NCI-H128 (cell line): Measurements from ENCODE around the gene HSBP1.

Experiments used
- DNase-seq: peaks from one replicate; lab custom pipeline; 2025; ENCODE audit not compliant: unreplicated experiment; lab: John Stamatoyannopoulos, UW

Gene HSBP1

DNA sequence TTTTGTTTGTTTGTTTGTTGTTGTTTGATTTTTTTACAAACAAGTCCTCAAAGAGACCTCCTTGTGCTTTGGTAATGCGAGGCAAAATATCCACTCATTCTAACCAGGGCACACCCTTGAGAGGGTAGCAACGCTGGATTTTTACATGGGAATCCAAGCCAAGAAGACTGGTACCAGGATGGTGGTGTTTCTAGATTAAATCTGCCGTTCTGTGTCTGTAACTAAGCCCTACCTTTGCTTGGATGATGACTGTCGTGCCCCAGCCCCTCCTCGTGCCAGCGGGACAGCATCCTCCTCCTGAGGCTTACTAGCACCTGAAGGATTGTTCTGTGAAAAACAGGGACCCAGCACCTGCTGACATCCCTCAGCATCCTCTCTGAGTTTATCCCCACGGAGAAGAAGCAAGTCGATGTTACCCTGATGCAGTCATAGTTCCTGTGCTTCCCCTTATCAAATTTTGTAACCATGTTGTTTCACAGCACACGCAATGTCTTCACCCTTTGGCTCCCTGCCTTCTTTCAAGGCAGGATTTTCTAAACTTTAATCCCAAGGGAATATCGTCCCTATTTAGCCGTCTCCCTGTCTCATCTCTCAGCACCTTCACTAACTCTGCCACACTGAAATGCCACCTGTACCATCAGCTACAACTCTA is 5.1 kb upstream of the HSBP1 start:
- DNase-seq: no peak

DNA sequence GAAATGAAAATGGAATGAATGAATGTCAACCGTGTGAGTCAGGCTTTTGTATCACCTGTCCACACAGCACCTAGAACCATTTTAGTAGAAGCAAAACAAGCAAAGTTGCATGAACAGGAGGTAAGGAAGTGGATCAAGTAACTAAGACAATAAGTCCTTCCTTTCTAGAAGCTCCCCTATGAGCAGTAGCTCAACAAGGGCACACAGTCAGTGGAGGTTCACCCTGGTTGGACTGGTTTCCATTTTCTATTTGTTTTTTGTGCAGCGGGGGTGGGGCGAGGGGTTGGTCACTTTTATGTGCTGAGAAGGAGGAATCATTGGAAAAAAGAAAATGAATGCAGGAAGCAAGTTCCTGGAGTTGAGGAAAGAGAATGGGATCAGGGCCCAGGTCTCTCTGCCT is 4.0 kb upstream of the HSBP1 start:
- DNase-seq: no peak

DNA sequence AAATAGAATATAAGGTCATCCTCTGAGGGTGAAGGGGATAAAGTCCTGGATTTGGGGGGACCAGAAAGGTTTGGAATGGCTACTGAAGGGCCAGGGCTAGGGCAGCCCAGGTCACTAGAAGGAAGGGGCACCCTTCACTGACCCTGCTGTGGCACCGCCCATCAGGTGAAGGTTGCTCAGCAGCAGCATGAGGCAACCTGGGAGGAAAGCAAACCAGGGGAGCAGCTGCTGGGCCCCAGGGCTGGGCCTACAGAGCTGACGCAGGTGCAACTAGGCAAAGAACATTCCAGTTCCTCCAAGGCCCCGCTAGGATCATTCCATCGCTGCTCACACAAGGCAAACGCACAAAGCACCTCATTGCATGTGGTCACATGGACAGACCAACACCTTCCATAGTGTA is 3.4 kb upstream of the HSBP1 start:
- DNase-seq: no peak

DNA sequence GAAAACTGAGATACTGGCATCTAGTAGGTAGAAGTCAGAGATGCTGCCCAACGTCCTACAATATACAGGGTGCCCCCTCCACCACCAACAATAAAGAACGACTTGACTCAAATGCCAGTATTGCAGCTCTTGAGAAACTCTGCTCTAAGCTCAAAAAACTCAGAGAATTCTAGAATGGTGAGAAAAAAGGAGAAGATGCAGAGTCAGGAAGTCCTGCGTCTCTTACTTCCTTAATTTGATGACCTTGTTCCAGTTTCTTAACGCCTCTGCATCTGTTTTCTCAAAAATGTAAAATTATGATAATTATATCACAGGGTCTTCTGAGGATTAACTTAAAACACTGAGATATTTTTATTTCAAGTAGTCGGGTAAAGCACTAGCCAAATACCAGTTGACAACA is 1.7 kb upstream of the HSBP1 start:
- DNase-seq: no peak

DNA sequence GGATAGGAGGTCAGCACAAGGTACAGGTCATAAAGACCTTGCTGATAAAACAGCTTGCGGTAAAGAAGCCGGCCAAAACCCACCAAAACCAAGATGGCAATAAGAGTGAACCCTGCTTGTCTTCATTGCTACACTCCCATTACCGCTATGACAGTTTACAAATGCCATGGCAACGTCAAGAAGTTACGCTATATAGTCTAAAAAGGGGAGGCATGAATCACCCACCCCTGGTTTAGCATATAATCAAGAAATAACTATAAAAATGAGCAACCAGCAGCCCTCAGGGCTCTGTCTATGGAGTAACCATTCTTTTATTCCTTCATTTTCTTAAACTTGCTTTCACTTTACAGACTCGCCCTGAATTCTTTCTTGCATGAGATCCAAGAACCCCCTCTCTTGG is 1.0 kb upstream of the HSBP1 start:
- DNase-seq: no peak

DNA sequence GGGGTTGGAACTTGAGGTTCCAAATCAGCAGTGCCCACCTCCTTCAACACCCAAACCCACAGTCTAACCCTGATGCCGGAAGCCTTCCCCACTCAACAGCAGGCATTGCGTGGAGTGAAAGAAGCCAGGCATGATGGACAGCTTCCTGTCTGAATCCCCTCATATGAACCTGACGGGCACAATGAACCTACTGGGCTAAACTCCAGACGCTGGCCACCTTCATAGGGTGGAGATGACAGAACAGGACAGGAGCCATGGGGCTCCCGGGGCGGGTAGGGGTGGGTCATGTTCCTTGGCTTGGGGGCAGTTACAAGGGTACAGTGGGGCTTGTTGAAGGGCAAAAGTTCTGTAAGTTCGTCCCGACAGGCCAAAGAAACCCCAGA is 460 bp upstream of the HSBP1 start:
- no peak for DNase-seq

DNA sequence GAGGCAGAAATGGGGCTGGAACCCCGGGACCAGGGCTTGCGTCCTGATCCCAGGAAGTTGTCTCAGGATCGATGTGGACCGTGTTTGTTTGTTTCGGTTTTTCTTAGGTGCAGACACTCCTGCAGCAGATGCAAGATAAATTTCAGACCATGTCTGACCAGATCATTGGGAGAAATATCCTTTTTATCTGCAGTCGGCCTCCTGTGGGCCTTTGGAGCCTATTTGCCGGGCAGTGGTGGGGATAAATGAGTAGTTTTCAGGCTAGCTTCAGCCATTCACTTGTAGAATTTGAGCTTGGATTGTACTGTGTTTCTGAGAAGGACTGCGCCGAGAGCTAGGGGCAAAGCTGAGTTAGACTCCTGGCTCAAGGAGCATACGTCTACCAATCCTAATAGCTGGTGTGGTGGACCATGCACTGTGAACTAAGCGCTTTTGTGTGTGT is 816 bp downstream of the HSBP1 start:
- no peak for DNase-seq

DNA sequence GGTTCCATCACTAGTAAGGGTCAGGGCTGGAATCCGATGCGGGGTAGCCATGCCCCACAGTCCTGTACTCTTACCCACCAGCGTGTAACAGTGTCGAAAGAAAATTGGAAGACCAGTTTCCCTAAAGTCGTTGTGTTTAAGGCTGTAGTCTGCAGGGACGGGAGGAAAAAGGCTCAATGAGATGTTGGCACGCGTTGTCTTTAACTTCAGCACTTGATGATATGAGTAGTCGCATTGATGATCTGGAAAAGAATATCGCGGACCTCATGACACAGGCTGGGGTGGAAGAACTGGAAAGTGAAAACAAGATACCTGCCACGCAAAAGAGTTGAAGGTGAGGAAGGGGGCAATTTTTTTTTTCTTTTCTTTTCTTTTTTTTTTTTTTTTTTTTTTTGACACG is 1.3 kb downstream of the HSBP1 start:
- no peak for DNase-seq

DNA sequence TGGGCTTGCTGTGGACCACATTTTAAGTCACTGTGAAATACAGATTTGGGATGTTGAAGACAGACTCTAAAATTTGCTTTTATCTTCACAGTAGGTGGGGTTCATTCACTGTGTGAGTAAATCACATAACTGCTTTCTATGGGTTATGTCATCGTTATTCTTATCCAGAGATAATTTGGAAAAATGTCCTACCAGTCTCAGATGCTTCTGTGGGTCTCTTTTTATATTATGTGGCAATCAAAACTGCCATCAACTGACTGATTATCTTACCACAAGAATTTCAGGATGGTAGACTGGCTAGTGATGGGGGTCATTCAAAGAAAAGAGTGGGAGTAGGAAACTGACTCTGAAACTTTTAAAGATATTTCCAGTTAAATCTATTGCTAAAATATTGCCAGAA is 3.1 kb downstream of the HSBP1 start:
- DNase-seq: no peak

DNA sequence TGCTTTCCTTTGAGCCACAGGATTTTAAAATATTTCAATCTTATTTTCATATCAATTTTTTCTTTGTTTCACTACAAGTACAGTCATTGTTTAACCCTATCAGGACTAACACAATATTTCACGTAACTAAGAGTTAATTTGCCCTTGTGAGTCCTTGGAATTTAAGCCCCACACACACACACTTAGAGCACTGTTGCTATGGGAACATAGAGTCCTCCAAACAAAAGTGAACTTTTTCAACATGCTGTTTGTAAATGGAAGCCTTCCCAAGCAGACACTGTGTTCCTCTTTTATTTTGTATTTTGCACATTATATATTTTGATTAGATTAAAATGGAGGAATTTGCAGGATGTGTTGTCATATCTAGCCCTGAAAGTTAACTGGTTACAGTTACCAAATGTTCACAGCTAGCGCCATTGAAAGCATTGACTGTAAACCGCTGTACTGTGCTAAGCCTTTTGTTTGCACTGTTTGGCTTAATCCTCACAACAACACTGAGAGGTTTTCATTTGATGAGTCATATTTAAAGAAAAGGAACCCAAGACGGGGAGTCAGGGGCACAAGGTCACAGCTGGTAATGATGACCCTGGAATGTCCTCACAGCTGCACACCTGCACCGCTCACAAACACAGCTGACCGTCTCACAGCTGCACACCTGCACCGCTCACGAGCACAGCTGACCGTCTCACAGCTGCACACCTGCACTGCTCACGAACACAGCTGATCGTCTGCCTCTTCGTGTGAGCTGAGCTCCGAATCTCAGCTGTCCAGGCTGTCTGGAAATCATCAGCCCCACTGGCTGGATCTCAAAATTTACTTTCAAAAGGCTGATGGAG is 6.3 kb downstream of the HSBP1 start:
- no peak for DNase-seq

DNA sequence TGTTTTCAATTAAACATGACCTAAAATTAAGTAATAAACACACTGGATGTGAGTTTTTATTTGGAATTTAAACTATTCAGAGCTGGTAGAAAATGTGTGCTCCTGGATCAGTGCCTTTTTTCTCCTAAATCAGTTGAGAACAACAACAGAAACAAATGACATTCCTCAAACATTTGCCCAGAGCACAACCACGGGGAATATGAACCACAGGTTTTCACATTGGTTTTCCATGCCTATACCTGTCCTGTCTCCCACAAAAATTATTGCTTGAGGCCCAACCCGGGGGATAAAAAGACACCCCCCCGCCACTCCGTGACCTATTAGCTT is 6.8 kb downstream of the HSBP1 start:
- no peak for DNase-seq

DNA sequence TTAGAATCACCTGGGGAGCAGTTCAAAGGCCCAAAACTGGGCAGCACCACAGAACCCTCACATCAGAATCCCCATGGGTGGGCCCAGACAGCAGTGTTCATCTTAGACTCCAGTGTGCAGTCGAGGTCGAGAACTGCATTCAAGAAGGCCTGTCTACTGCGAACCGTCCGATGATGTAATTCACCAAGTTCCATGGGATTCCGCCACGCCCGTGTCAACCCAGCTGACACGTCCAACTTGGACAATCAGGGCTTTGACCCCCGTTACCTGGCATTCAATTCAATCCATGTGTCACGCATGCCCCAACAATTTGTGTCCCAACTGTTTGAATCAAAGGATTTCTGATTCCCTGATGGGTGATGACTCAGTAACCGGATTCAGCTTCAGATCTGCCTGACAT is 9.2 kb downstream of the HSBP1 start:
- no peak for DNase-seq

DNA sequence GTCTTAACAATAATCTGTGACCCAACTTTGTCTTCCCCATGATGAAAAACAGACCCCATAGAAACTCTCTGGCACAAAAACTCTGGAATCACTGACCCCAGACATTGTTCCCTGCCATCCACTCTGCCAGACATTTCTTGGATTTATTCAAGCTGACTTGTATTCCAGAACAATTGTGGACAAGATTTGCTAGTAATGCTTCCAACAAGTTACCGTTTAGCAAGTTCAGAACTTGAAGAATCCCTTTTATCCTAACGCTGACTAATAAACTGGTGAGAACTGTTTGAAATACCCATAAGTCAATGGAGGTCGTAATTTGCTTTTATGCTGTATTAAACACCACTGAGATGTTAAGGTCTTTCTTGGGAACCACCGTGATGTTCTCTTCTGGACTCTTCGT is 10.5 kb downstream of the HSBP1 start:
- no peak for DNase-seq

DNA sequence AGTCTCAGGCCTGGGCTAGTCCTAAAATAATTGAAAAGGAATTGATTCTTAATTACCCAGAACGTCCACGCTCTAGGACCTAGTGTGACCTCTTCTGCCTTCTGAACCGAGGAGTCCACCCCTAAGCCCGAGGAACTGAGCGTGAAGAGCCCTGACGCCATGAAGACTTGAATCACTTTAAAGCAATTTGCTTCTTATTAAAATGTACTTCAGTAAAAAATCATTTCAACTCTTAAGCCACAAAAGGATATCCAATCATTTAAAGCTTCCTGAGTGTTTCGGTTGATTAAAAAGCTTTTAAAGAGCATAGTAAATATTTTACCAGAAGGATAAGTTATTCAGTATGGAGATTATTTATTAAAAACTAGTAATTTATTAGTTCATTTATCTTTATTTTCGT is 11.6 kb downstream of the HSBP1 start:
- no peak for DNase-seq

DNA sequence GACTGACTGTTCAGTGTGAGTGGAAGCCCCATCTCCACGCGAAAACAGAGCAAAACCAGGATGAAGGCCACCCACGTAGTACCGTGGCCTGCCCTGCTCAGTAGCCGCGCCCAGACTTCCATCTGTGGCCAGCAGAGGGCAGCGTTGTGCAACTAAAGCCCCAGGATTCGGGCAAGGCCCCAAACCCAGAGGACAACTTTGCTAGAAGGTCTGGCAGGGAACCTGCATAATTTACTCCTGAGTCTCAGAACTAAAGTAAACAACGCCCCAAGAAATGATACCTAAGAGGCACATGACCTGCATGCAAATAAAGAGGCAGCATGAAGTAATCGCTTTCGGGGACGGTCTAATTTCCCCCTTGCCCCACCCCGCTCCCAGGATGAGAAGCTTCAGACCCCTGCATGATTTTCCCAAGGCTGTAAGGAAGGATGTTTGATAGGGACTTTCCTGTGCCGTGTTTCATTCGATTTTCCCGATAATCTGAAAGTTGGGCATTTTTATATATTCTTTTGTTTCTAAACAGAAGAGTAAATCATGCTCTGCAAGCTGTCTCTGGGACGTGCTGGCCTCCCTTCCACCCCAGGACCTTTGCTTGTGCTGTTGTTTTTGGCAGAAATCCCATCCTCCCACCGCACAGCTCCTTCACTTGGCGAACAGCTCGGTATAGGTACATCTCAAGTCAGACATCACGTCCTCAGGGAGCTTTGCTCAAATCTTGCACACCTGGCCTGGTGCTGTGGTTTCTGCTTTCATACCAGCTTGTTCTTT is 18.6 kb downstream of the HSBP1 start:
- DNase-seq: no peak

DNA sequence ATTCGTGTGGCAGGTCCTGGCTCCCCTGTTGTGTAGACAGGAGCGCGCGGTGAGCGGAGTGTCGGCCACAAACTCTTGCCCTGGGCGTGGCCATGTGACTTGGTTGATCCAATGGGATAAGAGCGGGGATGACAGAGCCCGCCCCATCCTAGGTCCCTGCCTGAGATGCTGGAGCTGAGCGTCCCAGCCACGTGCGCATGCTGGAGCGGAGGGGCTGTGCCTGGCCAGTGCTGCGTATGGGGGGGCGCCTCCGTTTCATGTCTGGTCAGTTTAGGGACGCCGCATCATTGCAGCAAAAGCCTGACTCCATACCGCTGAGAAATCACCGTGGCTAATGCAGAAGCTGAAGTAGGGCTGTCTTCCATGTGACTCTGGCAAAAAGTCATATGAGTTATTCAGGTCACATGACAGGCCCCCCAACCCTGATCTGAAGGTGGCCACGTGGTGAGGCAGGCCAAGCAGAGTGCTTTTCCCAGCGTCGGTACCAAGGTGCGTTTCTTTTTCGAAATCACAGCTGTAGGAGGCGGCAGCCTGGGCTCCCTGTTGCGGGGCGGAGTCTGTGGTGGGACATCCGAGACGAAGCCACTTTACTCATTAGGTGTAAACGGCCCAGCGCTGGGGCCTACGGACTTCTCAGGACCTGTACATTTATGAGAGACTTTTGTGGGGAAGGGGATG is 22.5 kb downstream of the HSBP1 start:
- no peak for DNase-seq

DNA sequence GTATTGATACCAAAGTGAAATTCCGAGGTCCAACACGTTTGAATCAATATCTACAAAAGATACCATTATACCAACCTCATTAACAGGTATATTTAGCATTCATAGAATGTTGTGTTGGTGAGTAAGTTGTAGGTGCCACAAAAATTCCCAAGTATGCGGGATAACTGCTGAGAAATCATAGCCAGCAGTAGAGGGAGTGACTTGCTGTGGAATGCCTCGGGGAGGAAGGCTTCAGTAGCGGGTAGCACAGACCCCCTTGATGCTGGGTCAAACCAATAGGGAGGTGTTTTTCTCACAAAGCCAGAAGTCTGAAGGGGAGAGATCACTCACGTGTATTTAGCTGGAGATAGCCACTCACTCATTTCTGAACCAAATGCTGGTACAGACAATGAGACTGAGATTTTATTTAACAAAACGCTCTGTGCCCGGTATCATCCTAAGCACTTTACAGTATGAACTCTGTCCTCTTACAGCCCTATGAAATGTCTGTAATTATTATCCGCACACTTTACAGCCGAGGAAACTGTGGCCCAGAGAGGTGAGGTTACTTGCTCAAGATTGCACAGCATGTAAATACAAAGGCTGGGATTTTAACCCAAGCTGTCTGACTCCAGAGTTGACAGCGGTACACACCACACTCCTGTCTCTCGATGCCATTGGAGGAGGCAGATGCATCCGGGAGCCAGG is 23.1 kb downstream of the HSBP1 start:
- DNase-seq: no peak

DNA sequence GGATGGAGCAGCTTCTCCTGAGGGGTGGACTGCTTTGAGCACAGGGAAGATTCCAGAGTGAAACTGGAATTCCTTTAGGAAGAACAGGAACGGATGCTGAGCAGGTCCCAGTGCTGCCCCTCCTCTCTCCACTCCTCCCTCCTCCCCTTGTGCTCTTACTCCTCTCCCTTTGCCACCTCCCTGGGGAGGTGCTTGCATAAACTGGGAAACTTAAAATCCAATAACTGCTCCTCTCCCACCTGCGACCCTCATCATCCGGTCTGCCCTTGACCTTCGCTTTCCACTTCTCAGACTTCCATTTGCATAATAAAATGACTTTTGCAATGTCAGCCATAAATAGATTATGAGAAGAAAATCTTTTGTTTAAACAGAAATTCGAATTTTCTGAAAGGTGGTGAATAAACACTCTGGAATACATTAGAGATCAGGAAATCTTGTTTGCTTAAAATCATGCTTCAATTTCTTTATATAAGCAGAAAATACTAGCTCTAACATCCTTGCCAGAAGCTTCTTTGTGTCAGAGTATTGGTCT is 23.7 kb downstream of the HSBP1 start:
- no peak for DNase-seq

DNA sequence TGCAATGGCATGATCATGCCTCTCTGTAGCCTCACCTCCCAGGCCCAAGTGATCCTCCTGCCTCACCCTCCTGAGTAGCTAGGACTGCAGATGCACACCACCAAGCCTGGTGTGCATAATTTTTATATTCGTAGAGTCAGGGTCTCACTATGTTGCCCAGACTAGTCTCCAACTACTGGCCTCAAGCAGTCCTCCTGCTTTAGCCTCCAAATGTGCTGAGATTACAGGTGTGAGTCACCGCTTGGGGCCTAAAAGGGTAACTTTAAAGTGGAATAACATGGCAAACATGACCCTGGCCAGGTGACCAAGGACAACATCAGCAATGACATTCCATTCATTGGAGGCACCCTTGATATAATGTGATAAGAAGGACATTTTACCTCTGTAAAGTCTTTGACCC is 26.1 kb downstream of the HSBP1 start:
- DNase-seq: no peak

DNA sequence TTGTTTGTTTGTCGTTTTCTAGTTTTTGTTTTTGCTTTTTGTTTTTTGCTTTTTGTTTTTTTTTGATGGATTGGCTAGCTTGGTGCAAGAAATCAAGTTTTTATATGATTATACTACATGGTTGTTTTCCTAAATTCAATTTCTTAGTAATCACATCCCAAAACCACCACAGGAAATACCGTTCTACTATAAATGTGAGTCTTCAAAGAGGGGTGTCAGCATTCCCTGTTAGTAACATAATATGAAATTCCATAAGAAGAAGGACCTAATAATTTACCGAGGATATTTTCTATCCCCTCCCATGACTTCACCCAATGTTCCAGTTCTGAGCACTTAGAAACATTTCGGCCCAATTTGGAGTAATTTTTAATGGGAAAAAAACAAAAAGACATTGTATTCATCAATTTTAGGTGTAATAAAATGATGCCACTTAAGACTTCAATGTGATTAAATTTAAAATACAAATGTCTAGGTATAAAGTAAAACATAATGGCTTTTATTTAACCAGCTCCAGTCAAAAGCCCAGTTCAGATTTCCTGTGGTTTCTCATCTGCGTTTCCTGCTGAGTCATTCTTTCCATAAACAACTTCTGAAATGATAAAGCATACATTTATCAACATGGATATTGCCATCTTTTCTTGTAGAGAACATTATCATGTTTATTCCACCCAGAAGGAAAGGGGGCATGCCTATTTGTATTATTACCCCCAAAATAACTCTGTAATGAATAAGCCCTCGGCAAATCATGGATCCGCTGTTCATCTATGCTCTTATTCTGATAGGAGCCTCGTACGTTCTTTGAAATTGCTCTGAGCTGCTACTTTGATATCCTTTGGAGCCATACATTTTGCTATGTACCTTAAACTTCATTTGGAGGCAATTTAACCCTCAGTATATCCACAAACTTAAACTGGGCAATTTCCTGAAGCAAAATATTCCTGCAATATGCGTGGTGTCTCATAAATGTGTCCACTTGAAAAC is 28.1 kb downstream of the HSBP1 start:
- no peak for DNase-seq
